K562 (cell line): Measurements from ENCODE around the gene PRKCSH. TPM values are rescaled to one million over a fixed set of nuclear protein-coding genes. Genes with fewer than 3 reads are reported as not detected.

Experiments used
- ATF7 ChIP-seq: fragments of 450-650 bp; IDR thresholded peaks from 2 replicates; pipeline ENCODE4 v1.7.1; 2014; ENCODE audit warnings: mild to moderate bottlenecking, moderate library complexity
- FOXP4 ChIP-seq: sonication (generic); formaldehyde crosslinking; IDR thresholded peaks from 2 replicates; pipeline ENCODE4 v1.8.0; 2022; ENCODE audit warnings: mild to moderate bottlenecking, missing genetic modification reagents, borderline replicate concordance
- SP1 ChIP-seq: sonication (generic); formaldehyde crosslinking; IDR thresholded peaks from 2 replicates; pipeline ENCODE4 v1.8.1; 2022; ENCODE audit warnings: mild to moderate bottlenecking, missing genetic modification reagents
- TEAD1 ChIP-seq, 2 experiments: fragments of 450-650 bp in 1 of 2; sonication (generic) in 1 of 2; formaldehyde crosslinking; IDR thresholded peaks; 2 replicates each; pipeline versions ENCODE4 v1.4.0 to v1.8.0; 2020 to 2022; ENCODE audit warnings: mild to moderate bottlenecking in 2 of 2, missing genetic modification reagents in 1 of 2
- TFAM ChIP-seq: fragments of 250-450 bp; sonication (Bioruptor Pico); conservative IDR thresholded peaks from 2 replicates; pipeline ENCODE4 v1.5.0; 2021; ENCODE audit warnings: mild to moderate bottlenecking, moderate library complexity
- ZBTB33 ChIP-seq: sonication (generic); formaldehyde crosslinking; IDR thresholded peaks from 2 replicates; pipeline ENCODE4 v1.8.1; 2023; ENCODE audit warnings: mild to moderate bottlenecking, missing genetic modification reagents
- polyA plus RNA-seq, 8 experiments: library from polyadenylated mRNA; depleted of rRNA in 4 of 8; stranded (reverse) in 5 of 8; unstranded in 3 of 8; fragments of >200 nt; fragmentation: Nextera tagmentation in 2 of 8; fragmentation: Illumina TruSeq in 1 of 8; extraction: Ambion mirVana in 2 of 8; extraction: Trizol in 1 of 8; gene quantifications; 2 replicates each; pipeline versions ENCODE4 v1.2.1 to v1.2.3, GENCODE V29; 2011 to 2014; ENCODE audit warnings: inconsistent platforms in 1 of 8, missing spikeins in 1 of 8
- total RNA-seq, 7 experiments: library from RNA; depleted of rRNA in 6 of 7; stranded (reverse); fragments of >200 nt in 6 of 7; fragmentation: Illumina TruSeq in 2 of 7; extraction: Trizol in 2 of 7; gene quantifications; 2 replicates each; pipeline versions ENCODE4 v1.2.1 to v1.2.3, GENCODE V29; 2011 to 2021; ENCODE audit warnings: low replicate concordance in 1 of 7
- TF ChIP-seq, protein P1 (sequence below), 2 experiments: fragments of 450-650 bp; conservative IDR thresholded peaks; 2 replicates each; pipeline ENCODE4 v1.6.1; 2017; ENCODE audit warnings: mild to moderate bottlenecking in 2 of 2, moderate library complexity in 2 of 2
- TF ChIP-seq, protein P2 (sequence below), 2 experiments: fragments of 450-650 bp; formaldehyde crosslinking in 1 of 2; IDR thresholded peaks; 2 replicates each; pipeline versions ENCODE4 v1.4.0 to v1.6.1; 2014 to 2020; ENCODE audit warnings: mild to moderate bottlenecking in 2 of 2, borderline replicate concordance in 1 of 2, low read depth in 1 of 2

The PRKCSH gene
- total and polyA plus RNA-seq, 9 of the 15 experiments (the other 6 are each of a cell fraction or from before 2014, with no cell fraction given): 2.3 to 297 (median 48.1) TPM

DNA sequence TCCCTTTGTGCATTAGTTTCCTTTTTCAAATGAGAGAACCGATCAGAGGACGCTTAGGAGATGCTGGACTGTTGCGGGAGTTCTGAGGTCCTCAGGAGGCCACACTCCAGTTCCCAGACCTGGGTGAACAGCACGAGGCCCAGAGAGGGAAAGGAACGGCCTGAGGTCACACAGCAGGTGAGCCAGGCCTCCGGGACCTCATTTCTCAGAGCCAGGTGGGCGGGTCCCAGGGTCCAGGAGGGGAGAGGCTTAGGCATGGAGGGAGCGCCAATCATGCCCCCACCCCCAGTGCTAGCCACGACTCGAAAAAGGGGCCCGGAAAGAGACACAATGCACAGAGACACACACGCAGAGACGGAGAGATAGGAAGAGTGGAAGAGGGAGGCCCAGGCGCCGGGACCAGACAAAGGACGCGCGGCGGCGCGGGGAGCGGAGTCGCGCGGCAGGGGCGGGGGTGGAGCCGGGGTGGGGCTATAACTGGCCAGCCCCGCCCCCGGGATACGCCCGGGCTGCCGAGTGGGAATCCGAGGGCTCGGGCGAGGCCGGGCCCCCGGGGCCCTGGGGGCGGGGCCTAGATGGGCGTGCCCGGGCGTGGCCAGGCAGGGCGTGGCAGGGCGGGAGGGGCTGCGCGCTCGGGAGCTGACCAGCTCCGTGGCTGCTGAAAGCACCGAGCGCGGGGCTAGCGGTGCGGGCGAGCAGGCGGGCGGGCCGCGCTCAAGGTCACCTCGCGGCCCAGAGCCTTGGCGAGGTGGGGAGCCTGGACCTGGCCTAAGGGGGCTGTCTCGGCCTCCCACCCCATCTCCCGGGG, 43.9 kb downstream of the PRKCSH start (continued):
- TF ChIP-seq, protein P1, sequence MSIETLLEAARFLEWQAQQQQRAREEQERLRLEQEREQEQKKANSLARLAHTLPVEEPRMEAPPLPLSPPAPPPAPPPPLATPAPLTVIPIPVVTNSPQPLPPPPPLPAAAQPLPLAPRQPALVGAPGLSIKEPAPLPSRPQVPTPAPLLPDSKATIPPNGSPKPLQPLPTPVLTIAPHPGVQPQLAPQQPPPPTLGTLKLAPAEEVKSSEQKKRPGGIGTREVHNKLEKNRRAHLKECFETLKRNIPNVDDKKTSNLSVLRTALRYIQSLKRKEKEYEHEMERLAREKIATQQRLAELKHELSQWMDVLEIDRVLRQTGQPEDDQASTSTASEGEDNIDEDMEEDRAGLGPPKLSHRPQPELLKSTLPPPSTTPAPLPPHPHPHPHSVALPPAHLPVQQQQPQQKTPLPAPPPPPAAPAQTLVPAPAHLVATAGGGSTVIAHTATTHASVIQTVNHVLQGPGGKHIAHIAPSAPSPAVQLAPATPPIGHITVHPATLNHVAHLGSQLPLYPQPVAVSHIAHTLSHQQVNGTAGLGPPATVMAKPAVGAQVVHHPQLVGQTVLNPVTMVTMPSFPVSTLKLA (conservative IDR thresholded peaks at IDR 0.05): peak; percentile 64 to 87
- TF ChIP-seq ZBTB33 (peak; percentile 75), ATF7 (peak; percentile 38; the same call in 1 of the 2 replicates), TFAM (CRISPR knock-in tag) (no peak), FOXP4 (CRISPR knock-in tag) (0 out of 2 replicates have a peak, but pooled peaks have one; percentile 28), TEAD1 (CRISPR knock-in tag; IDR thresholded peaks at IDR 0.05) (0 out of 4 replicates have a peak, but pooled peaks of 1 of the 2 experiments have one; percentile 46), SP1 (CRISPR knock-in tag) (peak; percentile 86)
- TF ChIP-seq, protein P2, sequence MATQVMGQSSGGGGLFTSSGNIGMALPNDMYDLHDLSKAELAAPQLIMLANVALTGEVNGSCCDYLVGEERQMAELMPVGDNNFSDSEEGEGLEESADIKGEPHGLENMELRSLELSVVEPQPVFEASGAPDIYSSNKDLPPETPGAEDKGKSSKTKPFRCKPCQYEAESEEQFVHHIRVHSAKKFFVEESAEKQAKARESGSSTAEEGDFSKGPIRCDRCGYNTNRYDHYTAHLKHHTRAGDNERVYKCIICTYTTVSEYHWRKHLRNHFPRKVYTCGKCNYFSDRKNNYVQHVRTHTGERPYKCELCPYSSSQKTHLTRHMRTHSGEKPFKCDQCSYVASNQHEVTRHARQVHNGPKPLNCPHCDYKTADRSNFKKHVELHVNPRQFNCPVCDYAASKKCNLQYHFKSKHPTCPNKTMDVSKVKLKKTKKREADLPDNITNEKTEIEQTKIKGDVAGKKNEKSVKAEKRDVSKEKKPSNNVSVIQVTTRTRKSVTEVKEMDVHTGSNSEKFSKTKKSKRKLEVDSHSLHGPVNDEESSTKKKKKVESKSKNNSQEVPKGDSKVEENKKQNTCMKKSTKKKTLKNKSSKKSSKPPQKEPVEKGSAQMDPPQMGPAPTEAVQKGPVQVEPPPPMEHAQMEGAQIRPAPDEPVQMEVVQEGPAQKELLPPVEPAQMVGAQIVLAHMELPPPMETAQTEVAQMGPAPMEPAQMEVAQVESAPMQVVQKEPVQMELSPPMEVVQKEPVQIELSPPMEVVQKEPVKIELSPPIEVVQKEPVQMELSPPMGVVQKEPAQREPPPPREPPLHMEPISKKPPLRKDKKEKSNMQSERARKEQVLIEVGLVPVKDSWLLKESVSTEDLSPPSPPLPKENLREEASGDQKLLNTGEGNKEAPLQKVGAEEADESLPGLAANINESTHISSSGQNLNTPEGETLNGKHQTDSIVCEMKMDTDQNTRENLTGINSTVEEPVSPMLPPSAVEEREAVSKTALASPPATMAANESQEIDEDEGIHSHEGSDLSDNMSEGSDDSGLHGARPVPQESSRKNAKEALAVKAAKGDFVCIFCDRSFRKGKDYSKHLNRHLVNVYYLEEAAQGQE (IDR thresholded peaks at IDR 0.05; ENCODE audit: borderline replicate concordance): peak; percentile 100
- TF ChIP-seq, protein P2 (CRISPR knock-in tag; IDR thresholded peaks at IDR 0.05; ENCODE audit: low read depth): peak; percentile 99
